HepG2 (cell line): Measurements from ENCODE around the gene RANBP3. TPM values are rescaled to one million over a fixed set of nuclear protein-coding genes. Genes with fewer than 3 reads are reported as not detected.

ENCODE experiments used
- ATAC-seq: fragments of 200-7000 bp; cut with Tn5 transposase; 3 replicates; pipeline ENCODE4 v1.9.1; 2020; ENCODE audit warnings: mild to moderate bottlenecking, moderate library complexity
- BruUV-seq: library from RNA; stranded (reverse); fragments of 400-500 nt; replicated peaks from 2 replicates; lab custom pipeline; 2021; lab: Mats Ljungman, UMichigan
- CTCF ChIA-PET: fragments of 300-600 bp; formaldehyde crosslinking; extraction: SDS; loops from one replicate; lab custom pipeline; 2021; ENCODE audit warnings: low total read pairs, inconsistent platforms, low intra/inter-chr PET ratio; lab: Yijun Ruan, JAX
- POLR2A ChIA-PET: fragments of 350-600 bp; sonication (Branson Sonifier 250); formaldehyde crosslinking; loops from one replicate; lab custom pipeline; 2020; ENCODE audit warnings: antibody characterized with exemption, inconsistent platforms; lab: Yijun Ruan, JAX
- DNase-seq: peaks from one replicate; pipeline ENCODE4 v3.0.0-alpha.2; 2015; ENCODE audit warnings: low spot score
- FAIRE-seq: peaks from 3 replicates; lab custom pipeline; 2011; peaks lifted over from hg19 to GRCh38; lab: Jason Lieb, UNC
- H2AFZ ChIP-seq: one replicate; pipeline ENCODE4 v1.6.1; 2011; ENCODE audit warnings: low read length, inconsistent platforms
- H3K27ac ChIP-seq: fragments of 300-600 bp; 3 replicates; pipeline ENCODE4 v1.8.0; 2011; ENCODE audit warnings: mixed run types, mild to moderate bottlenecking, mixed read lengths, low read length, inconsistent platforms; ENCODE audit not compliant: insufficient read depth; ENCODE audit errors: extremely low read length
- H3K27me3 ChIP-seq, 2 experiments: fragments of 200-600 bp in 1 of 2; 2 replicates in 1 of 2; 3 replicates in 1 of 2; pipeline versions ENCODE4 v1.6.0 to v1.8.0; 2011; ENCODE audit warnings: low read length in 2 of 2, mild to moderate bottlenecking in 2 of 2, moderate library complexity in 2 of 2, inconsistent platforms in 1 of 2; ENCODE audit not compliant: insufficient read depth in 2 of 2, control insufficient read depth in 1 of 2
- H3K36me3 ChIP-seq, 2 experiments: fragments of 200-600 bp in 1 of 2; replicated peaks in 1 of 2; 2 replicates in 1 of 2; 3 replicates in 1 of 2; pipeline versions ENCODE4 v1.5.1 to v1.8.0; 2011; ENCODE audit warnings: low read length in 2 of 2, inconsistent platforms in 1 of 2; ENCODE audit not compliant: insufficient read depth in 2 of 2, control insufficient read depth in 1 of 2
- H3K4me1 ChIP-seq: 2 replicates; pipeline ENCODE4 v1.5.1; 2012; ENCODE audit warnings: low read length, inconsistent platforms; ENCODE audit not compliant: insufficient read depth
- H3K4me2 ChIP-seq: 2 replicates; pipeline ENCODE4 v1.6.0; 2011; ENCODE audit warnings: low read depth, low read length, inconsistent platforms
- H3K4me3 ChIP-seq, 3 experiments: fragments of 200-600 bp in 1 of 3; sonication (generic), shearing (Covaris generic) in 1 of 3; replicated peaks in 1 of 3; 2 replicates each; pipeline ENCODE4 v1.5.1; 2011 to 2016; ENCODE audit warnings: low read length in 3 of 3, inconsistent platforms in 2 of 3, low read depth in 2 of 3, mild to moderate bottlenecking in 2 of 3, control low read depth in 1 of 3, mixed read lengths in 1 of 3; ENCODE audit not compliant: insufficient read depth in 1 of 3
- H3K79me2 ChIP-seq: one replicate; pipeline ENCODE4 v1.6.1; 2011; ENCODE audit warnings: low read length, inconsistent platforms; ENCODE audit not compliant: insufficient read depth
- H3K9ac ChIP-seq: 2 replicates; pipeline ENCODE4 v1.6.0; 2011; ENCODE audit warnings: mild to moderate bottlenecking, low read depth, low read length, inconsistent platforms; ENCODE audit not compliant: insufficient read depth
- H3K9me3 ChIP-seq: 2 replicates; pipeline ENCODE4 v1.5.1; 2012; ENCODE audit warnings: mild to moderate bottlenecking, low read length
- H4K20me1 ChIP-seq: 2 replicates; pipeline ENCODE4 v1.6.0; 2011; ENCODE audit warnings: inconsistent platforms, mild to moderate bottlenecking, low read length, moderate library complexity; ENCODE audit not compliant: insufficient read depth
- ATAD3A ChIP-seq: sonication (generic); formaldehyde crosslinking; IDR thresholded peaks from 2 replicates; pipeline ENCODE4 v1.4.0; 2020; ENCODE audit warnings: missing genetic modification reagents
- RBM22 ChIP-seq: fragments of 200-400 bp; formaldehyde crosslinking; optimal IDR thresholded peaks from 2 replicates; pipeline ENCODE3; 2017; ENCODE audit warnings: mild to moderate bottlenecking, low read length, moderate library complexity
- SP1 ChIP-seq, 2 experiments: fragments of 450-650 bp in 1 of 2; sonication (generic) in 1 of 2; formaldehyde crosslinking in 1 of 2; IDR thresholded peaks; 2 replicates each; pipeline versions ENCODE4 v1.4.0 to v1.6.1; 2016 to 2020; ENCODE audit warnings: missing genetic modification reagents in 1 of 2
- ZFYVE20 ChIP-seq: sonication (generic); formaldehyde crosslinking; IDR thresholded peaks from 2 replicates; pipeline ENCODE4 v1.8.0; 2023; ENCODE audit warnings: low read depth, mild to moderate bottlenecking, moderate library complexity, missing genetic modification reagents, borderline replicate concordance
- WGBS: methylation state at CpG from one replicate; pipeline ENCODE4 v1.1.6; 2017; ENCODE audit warnings: low lambda C conversion rate; 5-methylcytosine and 5-hydroxymethylcytosine counted together
- in situ Hi-C: cut with HindIII; loops from 2 replicates; pipeline ENCODE4 v1.10.0; 2017; ENCODE audit warnings: low pct_unique_long_range_greater_than_20kb; ENCODE audit not compliant: extremely low pct_ligation_motif_present
- intact Hi-C: fragments of 100-400 bp; cut with micrococcal nuclease; formaldehyde crosslinking; loops from one replicate; pipeline ENCODE4 v1.10.0; 2022; ENCODE audit not compliant: unreplicated experiment
- polyA plus RNA-seq, 8 experiments: library from polyadenylated mRNA; depleted of rRNA in 3 of 8; stranded (reverse) in 7 of 8; unstranded in 1 of 8; fragments of >200 nt; fragmentation: Illumina TruSeq in 4 of 8; extraction: Trizol in 4 of 8; gene quantifications; 2 replicates each; pipeline versions ENCODE4 v1.2.1 to v1.2.3, GENCODE V29; 2011 to 2016; ENCODE audit warnings: low read depth in 4 of 8, missing spikeins in 1 of 8, mixed read lengths in 1 of 8; ENCODE audit not compliant: insufficient read depth in 1 of 8
- total RNA-seq, 5 experiments: library from RNA; depleted of rRNA; stranded (reverse); fragments of >200 nt; fragmentation: Illumina TruSeq; extraction: Trizol; gene quantifications; 2 replicates each; pipeline ENCODE4 v1.2.3, GENCODE V29; 2016; ENCODE audit warnings: low read depth in 1 of 5

RANBP3 gene
- total and polyA plus RNA-seq, 2 of the 13 experiments (the other 11 are each of a cell fraction or from before 2014, with no cell fraction given), result 39.5 to 149 TPM

DNA sequence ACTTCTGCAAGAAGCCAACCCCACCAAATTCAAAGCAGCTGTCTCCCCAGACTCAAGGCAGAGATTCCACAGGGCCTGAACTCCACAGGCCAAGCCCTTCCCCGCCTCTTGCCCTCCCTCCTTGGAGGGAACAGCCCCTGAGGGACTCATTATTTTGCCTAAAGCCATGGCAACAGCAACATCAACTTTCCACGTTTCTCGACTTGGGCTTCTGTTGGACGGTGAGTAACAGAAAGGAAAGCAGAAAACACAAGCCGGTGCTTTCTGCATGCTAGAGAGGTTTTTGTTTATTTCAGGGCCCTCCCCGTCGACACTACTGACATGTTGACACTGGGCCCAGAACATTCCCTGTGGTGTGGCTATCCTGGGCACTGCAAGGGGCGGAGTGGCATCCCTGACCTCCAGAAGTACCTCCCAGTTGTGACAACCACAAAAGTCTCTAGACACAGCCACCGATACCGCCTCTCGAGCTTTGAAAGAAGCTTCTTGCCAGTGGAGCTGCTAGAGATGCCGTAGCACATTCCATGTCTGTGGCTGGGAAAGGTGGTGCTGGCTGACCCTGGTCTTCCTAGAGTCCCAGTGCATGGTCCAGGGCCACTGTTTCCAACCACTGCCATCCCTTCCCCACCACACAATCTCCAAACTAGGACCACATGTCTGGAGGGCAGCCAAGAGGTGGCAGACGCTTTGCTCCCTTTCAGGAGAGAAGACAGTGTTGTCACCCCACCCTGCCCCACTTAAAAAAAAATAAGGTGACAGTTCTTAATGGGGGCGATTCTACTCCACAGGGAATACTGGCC lies 51.1 kb downstream of the RANBP3 start:
- Histone ChIP-seq H2AFZ (no peak overlapping the region), H3K36me3 (peaks cover 65 to 95% of the 10 kb centered on the region in 2 experiments), H3K4me3 (no peak overlapping the region), H3K9ac (no peak overlapping the region), H3K79me2 (no peaks in the 10 kb centered on the region), H3K4me2 (no peak overlapping the region), H3K27ac (no peak overlapping the region), H4K20me1 (no peaks in the 10 kb centered on the region), H3K9me3 (no peaks in the 10 kb centered on the region), H3K27me3 (no peaks in the 10 kb centered on the region; a peak in 1 of 5 replicates), H3K4me1 (no peaks in the 10 kb centered on the region)
- intact Hi-C loops, result no loop called here
- 96% methylated on average over 14 of the region's 14 CpGs for WGBS
- no TSS peak for BruUV-seq
- POLR2A ChIA-PET, result no interaction called here
- in situ Hi-C loops, result no loop called here
- no peak for DNase-seq
- peak; percentile 6 for TF ChIP-seq RBM22
- TF ChIP-seq ZFYVE20 (CRISPR knock-in tag), result no peak
- no peak for TF ChIP-seq ATAD3A (CRISPR knock-in tag)
- CTCF ChIA-PET, result no interaction called here
- ATAC-seq, result no peak
- no peak for FAIRE-seq

- H3K27me3 ChIP-seq, result no peaks in the 10 kb centered on the region; a peak in 1 of 5 replicates
- no peak overlapping the region for H3K9ac ChIP-seq
- no peak overlapping the region for H2AFZ ChIP-seq
- BruUV-seq, result no TSS peak
- POLR2A ChIA-PET, result no interaction called here
- H3K4me1 ChIP-seq, result no peaks in the 10 kb centered on the region
- CTCF ChIA-PET, result no interaction called here
- H3K4me3 ChIP-seq, result no peak overlapping the region
- no peaks in the 10 kb centered on the region for H3K79me2 ChIP-seq
- H3K27ac ChIP-seq, result no peak overlapping the region
- WGBS, result 98% methylated on average over 18 of the region's 18 CpGs
- ATAC-seq (no peak), DNase-seq (no peak), FAIRE-seq (no peak)
- no peaks in the 10 kb centered on the region for H3K9me3 ChIP-seq
- peaks cover 61 to 97% of the 10 kb centered on the region in 2 experiments for H3K36me3 ChIP-seq
- intact Hi-C loops, result no loop called here
- in situ Hi-C loops, result no loop called here
- TF ChIP-seq SP1 (IDR thresholded peaks at IDR 0.05), result no peak
- TF ChIP-seq SP1 (CRISPR knock-in tag; IDR thresholded peaks at IDR 0.05), result no peak
- no peak overlapping the region for H3K4me2 ChIP-seq
- no peaks in the 10 kb centered on the region for H4K20me1 ChIP-seq
Observed at GRCh38 chr19:5925830-5926427, 52.0 kb downstream of the RANBP3 start.
